GM23338 (cell line): ENCODE data around the gene ZNF865. TPM values are rescaled to one million over a fixed set of nuclear protein-coding genes. Genes with fewer than 3 reads are reported as not detected.

Source experiments
- ATAC-seq: fragments of 200-7000 bp; cut with Tn5 transposase; 3 replicates; pipeline ENCODE4 v1.9.1; 2020
- DNase-seq: peaks from one replicate; pipeline ENCODE4 v3.0.0-alpha.2; 2015; ENCODE audit warnings: low spot score
- H2AFZ ChIP-seq: fragments of 200-600 bp; sonication (generic); 2 replicates; pipeline ENCODE4 v1.8.0; 2016; ENCODE audit warnings: antibody characterized with exemption, mild to moderate bottlenecking, moderate library complexity
- H3F3A ChIP-seq: fragments of 200-600 bp; sonication (generic); replicated peaks from 2 replicates; pipeline ENCODE4 v1.8.0; 2017; ENCODE audit warnings: antibody characterized with exemption, mixed run types, low read depth
- H3K27ac ChIP-seq: fragments of 200-600 bp; sonication (generic); 2 replicates; pipeline ENCODE4 v1.6.1; 2016; ENCODE audit warnings: low read depth
- H3K27me3 ChIP-seq: fragments of 200-600 bp; sonication (generic); 2 replicates; pipeline ENCODE4 v1.8.0; 2016; ENCODE audit warnings: mild to moderate bottlenecking, mixed run types, moderate library complexity; ENCODE audit not compliant: insufficient read depth
- H3K36me3 ChIP-seq: fragments of 200-600 bp; sonication (generic); 2 replicates; pipeline ENCODE4 v1.8.0; 2016; ENCODE audit warnings: mild to moderate bottlenecking; ENCODE audit not compliant: insufficient read depth
- H3K4me1 ChIP-seq: fragments of 200-600 bp; sonication (generic); 2 replicates; pipeline ENCODE4 v1.8.0; 2016; ENCODE audit warnings: mild to moderate bottlenecking, moderate library complexity; ENCODE audit not compliant: insufficient read depth
- H3K4me2 ChIP-seq: fragments of 200-600 bp; sonication (generic); 2 replicates; pipeline ENCODE4 v1.7.1; 2017; ENCODE audit warnings: mixed run types
- H3K4me3 ChIP-seq: fragments of 200-600 bp; sonication (generic); 2 replicates; pipeline ENCODE4 v1.6.1; 2016; ENCODE audit warnings: mixed run types
- H3K79me2 ChIP-seq: fragments of 200-600 bp; sonication (generic); replicated peaks from 2 replicates; pipeline ENCODE4 v1.8.0; 2017; ENCODE audit warnings: mild to moderate bottlenecking; ENCODE audit not compliant: insufficient read depth
- H3K9me2 ChIP-seq: fragments of 200-600 bp; sonication (generic); 2 replicates; pipeline ENCODE4 v1.8.0; 2017; ENCODE audit not compliant: insufficient read depth
- H4K20me1 ChIP-seq: fragments of 200-600 bp; sonication (generic); replicated peaks from 2 replicates; pipeline ENCODE4 v1.8.0; 2017; ENCODE audit warnings: mild to moderate bottlenecking; ENCODE audit not compliant: insufficient read depth
- H3K27ac Mint-ChIP-seq: 2 replicates; pipeline ENCODE4 v1.8.0; 2020; ENCODE audit warnings: inconsistent platforms, mild to moderate bottlenecking, moderate library complexity, mixed read lengths
- H3K27me3 Mint-ChIP-seq: 3 replicates; pipeline ENCODE4 v1.8.0; 2022; ENCODE audit warnings: low read depth, mild to moderate bottlenecking, moderate library complexity, mixed read lengths, inconsistent platforms; ENCODE audit not compliant: insufficient read depth, poor library complexity
- H3K36me3 Mint-ChIP-seq: 3 replicates; pipeline ENCODE4 v1.8.0; 2021; ENCODE audit warnings: low read depth, mild to moderate bottlenecking, inconsistent platforms, moderate library complexity, mixed read lengths
- H3K4me1 Mint-ChIP-seq: 3 replicates; pipeline ENCODE4 v1.8.0; 2020; ENCODE audit warnings: mild to moderate bottlenecking, inconsistent platforms, mixed read lengths
- H3K4me3 Mint-ChIP-seq: 3 replicates; pipeline ENCODE4 v1.8.0; 2021; ENCODE audit warnings: moderate library complexity, mild to moderate bottlenecking, inconsistent platforms, mixed read lengths
- H3K9me3 Mint-ChIP-seq: 3 replicates; pipeline ENCODE4 v1.8.0; 2020; ENCODE audit warnings: moderate library complexity, mild to moderate bottlenecking, inconsistent platforms, mixed read lengths
- CTCF ChIP-seq, 2 experiments: fragments of 200-600 bp in 1 of 2; sonication (generic) in 1 of 2; conservative IDR thresholded peaks; 2 replicates each; pipeline versions ENCODE4 v1.5.1 to v1.6.1; 2016 to 2017; ENCODE audit warnings: antibody characterized with exemption in 2 of 2, low read depth in 2 of 2, mild to moderate bottlenecking in 2 of 2, moderate library complexity in 1 of 2
- POLR2AphosphoS5 ChIP-seq: IDR thresholded peaks from 2 replicates; pipeline ENCODE4 v1.6.1; 2016; ENCODE audit warnings: antibody characterized with exemption, low read depth
- REST ChIP-seq: IDR thresholded peaks from one replicate; pipeline ENCODE4 v1.6.1; 2018; ENCODE audit warnings: antibody characterized with exemption; ENCODE audit not compliant: unreplicated experiment
- STAT1 ChIP-seq: IDR thresholded peaks from one replicate; pipeline ENCODE4 v1.6.1; 2016; ENCODE audit warnings: antibody characterized with exemption; ENCODE audit not compliant: unreplicated experiment
- ZNF462 ChIP-seq: fragments of 250-450 bp; sonication (Bioruptor Pico); IDR thresholded peaks from 2 replicates; pipeline ENCODE4 v1.5.0; 2020; ENCODE audit warnings: mild to moderate bottlenecking, moderate library complexity
- polyA plus RNA-seq: library from polyadenylated mRNA; unstranded; fragments of >200 nt; fragmentation: Nextera tagmentation; extraction: Ambion mirVana; gene quantifications from 2 replicates; pipeline ENCODE4 v1.2.1, GENCODE V29; 2016
- total RNA-seq: library from RNA; depleted of rRNA; stranded (reverse); fragments of >200 nt; shearing (Covaris generic); gene quantifications from 2 replicates; pipeline ENCODE4 v1.2.3, GENCODE V29; 2014

ZNF865 gene
- total and polyA plus RNA-seq, 2 experiments from 2014 or later: 2.2 to 12.1 TPM

GRCh38 chr19:55624109-55625003 is 18.9 kb downstream of the ZNF865 start, which contains the start of gene ZNF784:
TSS of gene ZNF784 (minus strand) at chr19:55624566. CDS start at chr19:55624561, 5 bp downstream.
- Histone ChIP-seq H4K20me1 (peaks cover 5% of the 10 kb centered on the region), H3K36me3 (no peaks in the 10 kb centered on the region), H3F3A (peaks cover 12% of the 10 kb centered on the region), H3K4me2 (peak within 1 kb of the TSS; percentile 68), H2AFZ (peak within 1 kb of the TSS; percentile 97; the same call in 1 of the 2 replicates), H3K4me3 (peak within 1 kb of the TSS; percentile 69), H3K79me2 (peaks cover 9% of the 10 kb centered on the region), H3K27ac (peak within 1 kb of the TSS; percentile 97), H3K4me1 (no peaks in the 10 kb centered on the region; the same call in 1 of the 2 replicates), H3K9me2 (no peaks in the 10 kb centered on the region), H3K27me3 (0 out of 2 replicates have a peak, but pooled peaks cover 5% of the 10 kb centered on the region)
- H3K27me3 Mint-ChIP-seq: peaks cover 20% of the 10 kb centered on the region
- H3K4me1 Mint-ChIP-seq: peaks cover 13% of the 10 kb centered on the region; the same call in 2 of the 3 replicates
- DNase-seq (peak; percentile 96), ATAC-seq (peak; percentile 95)
- peaks cover 30% of the 10 kb centered on the region for H3K36me3 Mint-ChIP-seq
- H3K27ac Mint-ChIP-seq: peak within 1 kb of the TSS; percentile 98
- H3K4me3 Mint-ChIP-seq: peak within 1 kb of the TSS; percentile 79
- TF ChIP-seq POLR2AphosphoS5 (peak; percentile 84), STAT1 (no peak)
- H3K9me3 Mint-ChIP-seq: no peaks in the 10 kb centered on the region; the same call in 2 of the 3 replicates

GRCh38 chr19:55625004-55625326 is 19.5 kb downstream of the ZNF865 start:
- H3K4me1 ChIP-seq: no peaks in the 10 kb centered on the region; the same call in 1 of the 2 replicates
- Mint-ChIP-seq H3K27ac (peak overlapping the region; percentile 84), H3K27me3 (peaks cover 16% of the 10 kb centered on the region), H3K4me3 (peak overlapping the region; percentile 79), H3K4me1 (peaks cover 13% of the 10 kb centered on the region; the same call in 2 of the 3 replicates), H3K36me3 (peaks cover 24% of the 10 kb centered on the region), H3K9me3 (no peaks in the 10 kb centered on the region; the same call in 2 of the 3 replicates)
- H3K9me2 ChIP-seq: no peaks in the 10 kb centered on the region
- H3K27ac ChIP-seq: peak overlapping the region; percentile 84; the same call in 1 of the 2 replicates
- peak overlapping the region; percentile 69 for H3K4me3 ChIP-seq
- no peaks in the 10 kb centered on the region for H3K36me3 ChIP-seq
- peak overlapping the region; percentile 97; the same call in 1 of the 2 replicates for H2AFZ ChIP-seq
- DNase-seq (peak; percentile 9), ATAC-seq (no peak)
- TF ChIP-seq POLR2AphosphoS5 (no peak), REST (no peak), ZNF462 (CRISPR knock-in tag) (no peak), STAT1 (no peak), CTCF (conservative IDR thresholded peaks at IDR 0.05; ENCODE audit: low read depth in 2 of 2) (no peak)
- peak overlapping the region; percentile 68 for H3K4me2 ChIP-seq
- peaks cover 5% of the 10 kb centered on the region for H4K20me1 ChIP-seq
- H3K79me2 ChIP-seq: peaks cover 9% of the 10 kb centered on the region
- H3K27me3 ChIP-seq: 0 out of 2 replicates have a peak, but pooled peaks cover 5% of the 10 kb centered on the region
- peaks cover 12% of the 10 kb centered on the region for H3F3A ChIP-seq
